CD4-positive, alpha-beta T cell treated with Interleukin-6 at 100 ng/mL for 8 hours (primary cell): ENCODE measurements around the gene CCL25.
"Not testable (repeated sequence)": the region's sequence is repeated elsewhere in the genome, so short reads cannot be mapped to it uniquely, and the experiment has no call there.

Experiments
- DNase-seq: peaks from one replicate; pipeline ENCODE4 v3.0.0-alpha.2; 2020; ENCODE audit warnings: mixed read lengths, low spot score

CCL25 gene

DNA sequence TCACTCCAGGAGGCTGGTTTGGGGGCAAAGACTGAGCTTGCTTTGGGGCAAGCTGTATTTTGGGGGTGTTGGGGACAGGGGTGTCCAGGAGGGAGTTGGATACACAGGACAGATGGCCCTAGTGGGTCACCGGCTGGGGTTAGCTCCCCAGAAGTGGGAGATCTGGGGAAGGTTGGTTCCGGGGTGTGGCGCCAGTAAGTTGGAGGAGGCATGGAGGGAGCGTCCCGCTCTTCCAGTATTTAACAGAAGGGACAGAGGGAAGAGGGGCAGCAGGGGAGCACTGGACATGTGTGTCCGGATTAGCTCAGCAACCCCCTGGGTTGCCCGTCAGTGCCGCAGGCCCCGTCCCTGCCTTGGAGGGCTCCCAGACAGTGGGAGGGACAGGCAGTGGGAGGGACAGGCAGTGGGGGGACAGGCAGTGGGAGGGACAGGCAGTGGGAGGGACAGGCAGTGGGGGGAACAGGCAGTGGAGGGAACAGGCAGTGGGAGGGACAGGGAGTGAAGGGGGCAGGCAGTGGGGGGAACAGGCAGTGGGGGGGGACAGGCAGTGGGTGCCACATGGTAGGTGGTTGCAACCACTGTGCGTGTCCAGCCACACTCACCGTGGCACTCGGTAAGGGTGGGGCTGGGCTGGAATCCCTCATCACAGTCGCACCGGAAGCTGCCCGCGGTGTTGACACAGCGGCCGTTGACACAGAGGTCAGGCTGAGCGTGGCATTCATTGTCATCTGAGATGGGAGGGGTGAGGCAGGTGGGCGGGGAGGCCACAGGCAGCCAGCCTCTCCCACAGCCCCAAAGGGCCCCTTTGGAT lies 33.2 kb downstream of the CCL25 start:
- DNase-seq: no peak

- DNase-seq: no peak
Measured at GRCh38 chr19:8086849-8087248, 34.3 kb downstream of the CCL25 start.

DNA sequence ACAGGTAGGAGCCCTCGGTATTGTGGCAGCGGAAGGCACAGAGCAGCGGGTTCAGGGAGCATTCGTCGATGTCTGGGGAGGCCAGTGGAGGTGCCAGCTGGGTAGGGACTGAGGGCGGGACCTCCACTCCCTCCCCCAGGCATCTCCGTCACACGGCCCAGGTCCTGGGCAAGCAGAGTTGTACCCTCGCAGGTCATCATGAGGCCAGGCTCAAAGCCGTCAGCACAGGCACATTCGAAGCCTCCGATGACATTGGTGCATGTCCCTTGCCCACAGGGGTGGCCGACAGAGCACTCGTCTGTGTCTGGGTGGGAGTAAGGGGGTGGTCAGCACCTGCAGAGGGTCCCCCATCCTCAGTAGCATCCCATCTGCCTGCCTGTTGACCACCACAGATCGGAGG lies 35.3 kb downstream of the CCL25 start:
- DNase-seq: no peak

GRCh38 chr19:8088752-8089663 lies 36.4 kb downstream of the CCL25 start:
- no peak for DNase-seq

GRCh38 chr19:8089664-8090601 lies 37.4 kb downstream of the CCL25 start:
- DNase-seq: no peak

- DNase-seq: no peak
Measured at GRCh38 chr19:8090950-8091349, 38.4 kb downstream of the CCL25 start.

DNA sequence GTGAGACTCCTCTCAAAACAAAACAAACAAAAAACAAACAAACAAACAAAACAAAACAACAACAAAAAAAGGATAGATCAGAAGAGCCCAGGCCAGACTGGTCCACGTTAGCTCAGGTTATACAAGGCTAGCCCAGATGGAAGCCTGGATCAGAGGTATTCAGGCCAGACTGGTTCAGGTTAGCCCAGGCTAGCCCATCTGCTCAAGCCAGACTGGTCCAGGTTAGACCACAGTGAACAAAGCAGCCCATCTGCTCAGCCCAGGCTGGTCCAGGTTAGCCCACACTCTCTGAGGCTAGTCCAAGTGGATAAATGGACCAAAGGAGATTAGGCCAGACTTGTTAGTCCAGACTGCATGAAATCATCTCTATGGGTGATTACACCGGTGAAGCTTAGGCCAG lies 41.2 kb downstream of the CCL25 start:
- DNase-seq: no peak

- no peak for DNase-seq
Measured at GRCh38 chr19:8094336-8094735, 41.8 kb downstream of the CCL25 start.

GRCh38 chr19:8095354-8095886 lies 42.9 kb downstream of the CCL25 start:
- DNase-seq: no peak

DNA sequence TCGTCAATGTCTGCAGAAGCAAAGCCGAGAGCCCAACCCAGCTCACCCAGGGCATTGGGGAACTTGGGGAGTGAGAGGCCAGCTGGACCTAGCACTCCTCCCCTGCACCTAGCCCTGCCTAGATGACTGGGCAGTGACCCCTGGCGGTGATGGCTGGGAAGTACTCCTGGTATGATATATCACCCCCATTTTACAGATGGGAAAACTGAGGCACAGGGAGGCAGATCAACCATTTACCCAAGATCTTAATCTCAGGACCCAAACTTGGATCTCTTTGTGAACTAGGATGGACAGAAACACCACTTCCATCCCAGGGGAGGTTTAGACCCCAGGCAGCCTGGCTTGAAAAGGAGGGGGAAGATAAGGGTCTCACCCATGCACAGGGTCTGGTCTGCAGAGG lies 43.5 kb downstream of the CCL25 start:
- DNase-seq: no peak

- DNase-seq: no peak
Measured at GRCh38 chr19:8097198-8097597, 44.6 kb downstream of the CCL25 start.

DNA sequence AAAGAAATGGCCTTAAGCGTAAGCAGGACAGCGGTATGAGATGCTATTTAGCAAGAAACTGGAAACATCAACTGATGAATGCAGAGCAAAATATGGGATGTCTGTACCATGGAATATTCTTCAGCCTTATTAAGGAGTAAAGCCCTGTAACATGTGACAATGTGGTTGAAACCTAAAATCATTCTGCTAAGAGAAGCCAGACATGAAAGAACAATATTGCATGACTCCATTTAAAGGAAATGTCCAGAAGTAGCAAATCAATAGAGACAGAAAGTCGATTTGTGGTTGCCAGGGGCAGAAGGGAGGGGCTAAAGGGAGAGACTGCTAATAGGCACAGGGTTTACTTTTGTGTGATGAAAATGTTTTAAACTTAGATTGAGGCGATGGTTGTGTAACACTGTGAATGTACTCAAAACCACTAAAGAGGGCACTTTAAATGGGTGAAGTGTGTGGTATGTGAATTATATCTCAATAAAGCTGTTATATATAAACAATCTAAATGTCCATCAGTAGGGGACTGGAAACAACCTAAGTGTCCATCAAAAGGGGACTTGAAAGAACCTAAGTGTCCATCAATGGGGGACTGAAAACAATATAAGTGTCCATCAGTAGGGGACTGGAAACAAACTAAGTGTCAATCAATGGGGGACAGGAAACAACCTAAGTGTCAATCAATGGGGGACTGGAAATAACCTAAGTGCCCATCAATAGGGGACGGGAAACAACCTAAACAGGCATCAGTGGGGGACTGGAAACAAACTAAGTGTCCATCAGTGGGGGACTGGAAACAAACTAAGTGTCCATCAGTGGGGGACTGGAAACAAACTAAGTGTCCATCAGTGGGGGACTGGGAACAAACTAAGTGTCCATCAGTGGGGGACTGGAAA lies 45.4 kb downstream of the CCL25 start:
- DNase-seq: no peak

GRCh38 chr19:8101311-8101710 lies 48.8 kb downstream of the CCL25 start:
- no peak for DNase-seq

- DNase-seq: not testable (repeated sequence)
Measured at GRCh38 chr19:8101910-8102309, 49.4 kb downstream of the CCL25 start.

DNA sequence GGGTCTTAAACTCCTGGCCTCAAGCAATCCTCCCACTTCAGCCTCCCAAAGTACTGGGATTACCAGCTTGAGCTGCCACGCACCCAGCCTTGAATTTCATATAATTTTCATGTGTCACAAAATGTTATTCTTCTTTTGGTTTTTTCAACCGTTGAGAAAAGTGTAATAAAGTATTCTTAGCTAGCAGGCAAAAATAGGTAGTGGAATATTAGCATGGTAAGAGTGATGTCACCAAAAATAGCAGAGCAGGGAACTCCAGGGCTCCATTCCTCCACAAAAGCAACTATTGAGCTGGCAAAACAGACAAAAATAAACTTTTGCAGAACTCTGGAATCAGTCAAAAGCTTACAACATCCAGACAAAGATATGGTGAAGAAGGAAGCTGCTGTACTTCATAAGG lies 52.9 kb downstream of the CCL25 start:
- DNase-seq: no peak

- DNase-seq: no peak
Measured at GRCh38 chr19:8107301-8107903, 54.8 kb downstream of the CCL25 start.

GRCh38 chr19:8108560-8109445 lies 56.2 kb downstream of the CCL25 start:
- no peak for DNase-seq

DNA sequence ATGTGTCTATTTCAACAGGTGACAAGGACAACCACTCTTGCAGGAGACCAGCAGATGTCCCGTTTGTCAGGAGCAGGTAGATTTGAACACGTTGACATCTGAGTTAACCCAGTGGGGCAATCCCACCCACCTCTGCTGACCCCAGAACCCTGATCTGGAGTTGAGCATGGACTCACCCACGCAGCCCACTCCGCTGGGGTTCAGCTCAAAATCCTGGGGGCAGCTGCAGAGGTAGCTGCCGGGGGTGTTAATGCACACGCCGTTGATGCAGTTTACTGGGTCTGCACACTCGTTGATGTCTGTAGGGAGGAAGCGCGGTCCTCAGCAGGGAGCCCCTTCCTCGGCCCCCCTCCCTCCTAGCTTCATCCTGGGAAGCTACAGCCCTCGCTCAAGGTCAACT lies 56.9 kb downstream of the CCL25 start:
- DNase-seq: no peak
